Epithelial cell of esophagus (primary cell): ENCODE measurements around the gene DIABLO.

ENCODE experiments used
- DNase-seq: peaks from one replicate; pipeline ENCODE4 v3.0.0; 2010; ENCODE audit warnings: low read depth
- H3K4me3 ChIP-seq: 2 replicates; pipeline ENCODE4 v1.5.1; 2011; ENCODE audit warnings: mild to moderate bottlenecking, low read length, control low read depth
- TF ChIP-seq, protein P1 (sequence below): IDR thresholded peaks from 2 replicates; pipeline ENCODE4 v1.5.1; 2011; ENCODE audit warnings: low read depth, mild to moderate bottlenecking, low read length, control low read depth, inconsistent platforms; ENCODE audit not compliant: insufficient read depth; ENCODE audit errors: missing control alignments

Gene DIABLO

DNA sequence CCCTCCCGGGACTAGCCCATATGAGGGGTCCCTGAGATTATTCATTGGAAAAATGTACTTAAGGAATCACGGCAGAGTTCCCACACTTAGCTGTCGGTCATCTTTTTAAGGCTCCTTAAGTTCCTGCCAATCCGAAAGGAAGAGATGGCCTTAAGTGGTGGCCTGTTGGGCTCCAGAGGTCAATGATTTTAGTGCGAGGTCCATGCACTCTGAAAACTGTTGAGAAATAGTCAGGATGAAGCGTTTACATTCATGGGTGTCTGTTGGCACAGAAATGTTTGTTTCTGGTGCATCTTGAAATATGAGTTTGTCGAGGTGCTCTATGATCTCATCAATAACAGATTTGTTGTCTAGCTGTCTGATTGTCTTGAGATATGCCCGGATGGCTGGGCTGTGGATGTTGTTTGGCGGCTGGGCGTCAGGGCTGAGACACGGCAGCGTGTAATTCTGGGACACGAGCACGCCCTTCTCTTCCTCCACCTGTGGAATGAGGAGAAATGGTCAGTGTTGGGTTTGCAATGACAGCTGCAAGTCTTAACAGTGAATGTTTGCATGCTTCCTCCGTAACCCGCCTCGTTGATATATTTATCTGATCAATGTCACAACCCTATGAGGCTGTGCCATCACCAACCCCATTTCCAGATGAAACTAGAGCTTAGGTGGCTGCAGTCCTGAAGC is 53.5 kb downstream of the DIABLO start:
- no peak overlapping the region for H3K4me3 ChIP-seq
- TF ChIP-seq, protein P1, sequence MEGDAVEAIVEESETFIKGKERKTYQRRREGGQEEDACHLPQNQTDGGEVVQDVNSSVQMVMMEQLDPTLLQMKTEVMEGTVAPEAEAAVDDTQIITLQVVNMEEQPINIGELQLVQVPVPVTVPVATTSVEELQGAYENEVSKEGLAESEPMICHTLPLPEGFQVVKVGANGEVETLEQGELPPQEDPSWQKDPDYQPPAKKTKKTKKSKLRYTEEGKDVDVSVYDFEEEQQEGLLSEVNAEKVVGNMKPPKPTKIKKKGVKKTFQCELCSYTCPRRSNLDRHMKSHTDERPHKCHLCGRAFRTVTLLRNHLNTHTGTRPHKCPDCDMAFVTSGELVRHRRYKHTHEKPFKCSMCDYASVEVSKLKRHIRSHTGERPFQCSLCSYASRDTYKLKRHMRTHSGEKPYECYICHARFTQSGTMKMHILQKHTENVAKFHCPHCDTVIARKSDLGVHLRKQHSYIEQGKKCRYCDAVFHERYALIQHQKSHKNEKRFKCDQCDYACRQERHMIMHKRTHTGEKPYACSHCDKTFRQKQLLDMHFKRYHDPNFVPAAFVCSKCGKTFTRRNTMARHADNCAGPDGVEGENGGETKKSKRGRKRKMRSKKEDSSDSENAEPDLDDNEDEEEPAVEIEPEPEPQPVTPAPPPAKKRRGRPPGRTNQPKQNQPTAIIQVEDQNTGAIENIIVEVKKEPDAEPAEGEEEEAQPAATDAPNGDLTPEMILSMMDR, result no peak
- DNase-seq, result no peak

DNA sequence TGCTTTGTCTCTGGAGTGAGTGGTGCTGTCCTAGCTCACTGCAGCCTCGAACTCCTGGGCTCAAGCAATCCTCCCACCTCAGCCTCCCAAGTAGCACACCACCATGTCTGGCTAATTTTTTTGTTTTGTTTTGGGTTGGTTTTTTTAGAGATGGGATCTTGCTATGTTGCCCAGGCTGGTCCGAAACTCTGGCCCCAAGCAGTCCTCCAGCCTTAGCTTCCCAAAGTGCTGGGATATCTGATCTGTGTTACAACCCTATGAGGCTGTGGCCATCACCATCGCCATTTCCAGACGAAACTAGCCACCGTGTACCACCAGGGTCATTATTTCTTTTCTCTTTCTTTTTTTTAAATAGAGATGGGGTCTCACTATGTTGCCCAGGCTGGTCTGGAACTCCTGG is 54.5 kb downstream of the DIABLO start:
- TF ChIP-seq, protein P1, result no peak
- DNase-seq, result no peak
- no peak overlapping the region for H3K4me3 ChIP-seq

DNA sequence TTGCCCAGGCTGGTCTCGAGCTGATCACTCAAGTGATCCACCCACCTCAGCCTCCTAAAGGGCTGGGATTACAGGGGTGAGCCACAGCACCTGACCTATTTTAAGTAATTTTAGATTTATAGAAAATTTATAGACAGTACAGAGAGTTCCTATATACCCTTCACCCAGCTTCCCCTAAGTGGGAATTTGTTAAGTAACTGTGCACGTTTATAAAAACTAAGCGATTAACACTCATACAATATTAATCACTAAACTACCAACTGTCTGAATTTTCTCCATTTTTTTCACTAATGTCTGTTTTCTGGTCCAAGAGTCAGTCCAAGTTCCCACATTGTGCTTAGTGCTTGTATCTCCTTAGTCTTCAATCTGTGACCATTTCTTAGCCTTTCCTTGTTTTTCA is 57.4 kb downstream of the DIABLO start:
- TF ChIP-seq, protein P1, result no peak
- no peak overlapping the region for H3K4me3 ChIP-seq
- no peak for DNase-seq

DNA sequence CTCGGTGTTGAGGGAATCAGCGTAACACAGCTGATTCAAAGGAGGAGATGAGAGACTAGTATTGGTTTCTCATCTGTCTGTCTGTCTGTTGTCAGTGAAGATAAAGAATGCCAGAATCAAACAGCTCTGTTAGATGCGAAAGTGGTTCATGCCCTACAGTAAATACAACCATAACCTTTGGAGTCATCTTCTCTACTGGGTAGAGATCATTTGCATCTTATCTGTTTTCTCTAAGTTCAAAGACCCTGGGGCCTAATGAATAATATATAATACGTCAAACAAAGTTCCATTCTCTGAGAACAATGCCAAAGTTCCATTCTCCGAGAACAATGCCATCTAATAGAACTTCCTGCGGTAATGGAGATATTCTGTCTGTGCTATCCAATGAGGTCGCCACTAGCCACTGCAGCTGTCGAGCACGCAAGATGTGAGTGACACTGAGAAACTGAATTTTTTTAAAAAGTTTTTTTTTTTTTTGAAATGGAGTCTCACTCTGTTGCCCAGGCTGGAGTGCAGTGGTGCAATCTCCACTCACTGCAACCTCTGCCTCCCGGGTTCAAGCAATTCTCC is 58.4 kb downstream of the DIABLO start:
- no peak for DNase-seq
- H3K4me3 ChIP-seq, result no peak overlapping the region
- TF ChIP-seq, protein P1, result no peak

DNA sequence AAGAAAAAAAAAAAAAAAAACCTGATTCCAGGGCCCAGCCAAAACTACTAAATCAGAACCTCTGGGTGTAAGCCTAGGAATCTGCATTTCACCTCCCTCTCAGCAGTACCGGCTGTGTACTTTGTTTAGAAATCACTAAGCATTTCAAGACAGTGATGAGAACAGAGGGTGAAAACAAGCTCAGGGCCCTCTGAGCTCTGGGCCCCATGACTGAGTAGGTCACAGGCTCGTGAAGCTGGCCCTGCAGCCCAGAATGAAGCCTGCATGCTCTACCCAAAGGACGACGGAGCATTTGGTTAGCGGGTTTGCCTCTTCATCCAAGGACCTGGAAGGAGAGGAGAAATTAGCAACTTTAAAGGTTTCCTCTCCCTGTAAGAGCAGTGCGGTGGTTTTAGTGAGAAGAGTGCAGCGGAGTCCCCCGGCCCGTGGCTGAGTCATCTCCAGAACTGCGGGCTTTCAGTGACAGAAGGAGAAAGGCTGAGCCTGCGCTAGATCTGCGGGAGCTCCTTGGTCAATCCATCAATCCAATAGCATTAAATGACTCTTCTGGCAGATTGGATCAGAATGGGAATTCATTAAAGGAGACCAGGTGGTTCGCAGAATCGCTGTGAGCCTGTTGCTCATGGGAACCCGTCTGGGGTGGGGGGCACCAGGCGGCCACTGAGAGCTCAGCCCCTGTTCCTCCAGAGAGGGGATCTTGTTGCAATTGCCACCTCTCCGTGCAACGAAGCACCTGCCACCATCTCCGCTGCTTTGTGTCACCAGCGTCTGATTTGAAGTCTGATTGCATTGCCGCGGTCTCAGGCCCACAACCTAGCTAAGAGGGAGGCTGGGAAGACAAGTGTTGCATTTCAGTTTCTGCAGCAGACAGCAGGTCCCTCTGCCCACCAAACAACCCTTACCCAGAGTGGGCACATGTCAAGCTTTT is 59.2 kb downstream of the DIABLO start:
- TF ChIP-seq, protein P1, result no peak
- no peak for DNase-seq

DNA sequence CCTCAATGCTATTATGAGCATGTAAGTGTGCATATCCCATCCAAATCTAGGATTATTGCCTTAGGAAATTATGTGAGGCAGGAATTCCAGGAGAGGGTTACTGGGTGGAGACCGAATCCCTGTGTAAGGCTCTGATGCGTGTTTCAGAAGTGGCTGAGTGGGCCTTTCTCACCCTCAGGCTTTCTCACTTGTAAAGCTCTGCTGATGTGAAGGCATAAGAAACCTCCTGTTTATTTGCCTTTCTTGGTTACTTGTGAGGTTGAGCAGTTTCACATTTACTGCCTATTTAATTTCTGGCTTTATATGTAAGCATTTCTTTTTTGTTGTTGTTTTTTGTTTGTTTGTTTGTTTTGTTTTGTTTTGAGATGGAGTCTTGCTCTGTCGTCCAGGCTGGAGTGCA is 62.9 kb downstream of the DIABLO start:
- TF ChIP-seq, protein P1, result no peak
- no peak overlapping the region for H3K4me3 ChIP-seq
- no peak for DNase-seq

More for the DNA sequence above, 59.2 kb downstream of the DIABLO start:
- H3K4me3 ChIP-seq, result no peak overlapping the region
